Muscle layer of colon (tissue), 2 donors: ENCODE results near the gene OR10G4.

ENCODE experiments used
- H3K27ac ChIP-seq: one replicate; pipeline ENCODE4 v1.7.0; 2013; ENCODE audit warnings: low read depth, mild to moderate bottlenecking, low read length, moderate library complexity
- H3K27me3 ChIP-seq, 2 donors: one replicate each; pipeline ENCODE4 v1.7.0; 2013; ENCODE audit warnings: low read length in 2 of 2, mild to moderate bottlenecking in 2 of 2; ENCODE audit not compliant: insufficient read depth in 2 of 2, control insufficient read depth in 1 of 2
- H3K36me3 ChIP-seq: one replicate; pipeline ENCODE4 v1.7.0; 2013; ENCODE audit warnings: mild to moderate bottlenecking, low read length; ENCODE audit not compliant: insufficient read depth
- H3K4me1 ChIP-seq: one replicate; pipeline ENCODE4 v1.7.0; 2013; ENCODE audit warnings: mild to moderate bottlenecking, low read length; ENCODE audit not compliant: insufficient read depth
- H3K4me3 ChIP-seq, 2 donors: one replicate each; pipeline ENCODE4 v1.7.0; 2013; ENCODE audit warnings: low read length in 2 of 2, low read depth in 1 of 2, mild to moderate bottlenecking in 1 of 2, moderate library complexity in 1 of 2
- H3K9ac ChIP-seq: one replicate; pipeline ENCODE4 v1.7.0; 2013; ENCODE audit warnings: low read length
- H3K9me3 ChIP-seq: one replicate; pipeline ENCODE4 v1.7.0; 2013; ENCODE audit warnings: mild to moderate bottlenecking, low read length
- donor health status: abdominal sarcoma.
- donor health status: Adenocarcinoma of cecum.

OR10G4 gene

DNA sequence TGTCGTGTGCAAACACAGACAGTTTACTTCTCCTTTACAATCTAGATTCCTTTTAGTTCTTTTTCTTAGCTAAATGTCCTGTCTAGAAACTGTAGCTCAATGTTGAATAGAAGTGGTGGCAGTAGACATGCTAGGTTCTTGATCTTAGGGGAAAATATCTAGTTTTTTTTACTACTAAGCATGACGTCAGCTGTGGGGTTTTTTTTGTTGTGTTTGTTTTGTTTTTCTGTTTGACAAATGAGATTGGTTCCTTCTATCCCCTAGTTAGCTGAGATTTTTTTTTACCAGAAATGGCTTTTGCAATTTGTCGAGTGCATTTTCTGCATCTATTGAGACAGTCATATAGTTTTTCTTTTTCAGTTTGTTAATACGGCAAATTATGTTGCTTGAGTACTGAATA lies 30.6 kb downstream of the OR10G4 start:
- no peak overlapping the region for H3K27ac ChIP-seq
- no peaks in the 10 kb centered on the region for H3K27me3 ChIP-seq
- no peaks in the 10 kb centered on the region for H3K9me3 ChIP-seq
- no peak overlapping the region for H3K4me3 ChIP-seq
- no peaks in the 10 kb centered on the region for H3K4me1 ChIP-seq
- H3K9ac ChIP-seq: no peak overlapping the region
- no peaks in the 10 kb centered on the region for H3K36me3 ChIP-seq

DNA sequence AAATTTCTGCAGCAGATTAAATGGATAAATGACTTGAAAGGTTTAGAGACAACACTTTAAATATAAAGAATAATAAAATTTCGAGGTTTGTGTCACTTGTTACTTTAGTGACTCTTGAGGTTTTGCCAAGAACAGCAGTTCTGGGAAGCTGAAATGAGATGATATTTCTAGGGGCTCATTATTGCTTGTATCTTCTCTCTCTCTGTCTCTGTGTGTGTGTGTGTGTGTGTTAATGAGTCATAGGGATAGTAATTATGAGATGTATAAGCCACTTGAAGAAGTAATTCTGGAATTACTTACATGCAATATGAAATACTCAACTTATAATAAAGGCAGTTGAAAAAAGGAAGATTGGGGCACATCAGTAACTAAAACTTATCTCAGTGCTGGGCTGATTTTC lies 38.0 kb downstream of the OR10G4 start:
- no peaks in the 10 kb centered on the region for H3K27me3 ChIP-seq

DNA sequence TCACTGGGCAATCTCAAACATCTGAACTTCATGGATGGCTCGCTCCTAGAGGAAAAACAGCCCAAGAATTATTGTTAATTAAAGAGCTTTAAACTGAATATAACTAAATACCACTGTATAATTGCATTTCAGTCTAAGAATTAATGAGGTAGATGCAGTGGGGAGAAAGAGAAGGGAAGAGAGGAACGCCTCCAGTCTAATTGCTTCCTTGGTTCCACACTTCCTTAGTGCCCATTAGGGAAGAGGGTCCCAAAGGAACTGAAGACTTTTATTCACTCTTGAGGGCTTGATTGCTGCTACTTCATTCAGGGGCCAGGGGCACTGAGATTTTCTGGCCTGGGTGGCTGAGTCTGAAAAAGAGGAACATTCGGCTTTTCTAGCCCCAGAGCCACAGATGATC lies 40.2 kb downstream of the OR10G4 start:
- Histone ChIP-seq H3K4me1 (no peaks in the 10 kb centered on the region), H3K36me3 (no peaks in the 10 kb centered on the region), H3K4me3 (no peak overlapping the region), H3K9me3 (no peaks in the 10 kb centered on the region), H3K9ac (no peak overlapping the region), H3K27me3 (no peaks in the 10 kb centered on the region), H3K27ac (no peak overlapping the region)

More for the DNA sequence above, 38.0 kb downstream of the OR10G4 start:
- H3K36me3 ChIP-seq: no peaks in the 10 kb centered on the region
- H3K4me3 ChIP-seq: no peak overlapping the region
- H3K27ac ChIP-seq: no peak overlapping the region
- no peaks in the 10 kb centered on the region for H3K4me1 ChIP-seq
- H3K9me3 ChIP-seq: no peaks in the 10 kb centered on the region
- H3K9ac ChIP-seq: no peak overlapping the region
